Measurements from ENCODE around the gene GPR3.
A peak's percentile ranks its signal among the peaks of the same experiment; 100 is the strongest.
"Not testable (repeated sequence)": the region's sequence is repeated elsewhere in the genome, so short reads cannot be mapped to it uniquely, and the experiment has no call there.

The GPR3 gene

GRCh38 chr1:27402349-27402754 lies 9.9 kb downstream of the GPR3 start:
- no peak for DNase-seq

GRCh38 chr1:27403065-27403726 lies 10.8 kb downstream of the GPR3 start:
- DNase-seq: no peak

GRCh38 chr1:27403931-27404330 lies 11.5 kb downstream of the GPR3 start:
- DNase-seq: no peak

GRCh38 chr1:27405074-27405473 lies 12.7 kb downstream of the GPR3 start:
- DNase-seq: no peak

GRCh38 chr1:27405598-27406361 lies 13.4 kb downstream of the GPR3 start:
- DNase-seq: not testable (repeated sequence)

GRCh38 chr1:27406362-27406680 lies 13.9 kb downstream of the GPR3 start:
- DNase-seq: no peak

GRCh38 chr1:27406791-27407190 lies 14.4 kb downstream of the GPR3 start:
- DNase-seq: not testable (repeated sequence)

GRCh38 chr1:27408151-27408550 lies 15.7 kb downstream of the GPR3 start:
- no peak for DNase-seq

GRCh38 chr1:27409669-27410068 lies 17.2 kb downstream of the GPR3 start:
- no peak for DNase-seq

- no peak for DNase-seq
Observed at GRCh38 chr1:27410709-27411108, 18.3 kb downstream of the GPR3 start.

GRCh38 chr1:27412502-27412901 lies 20.1 kb downstream of the GPR3 start:
- DNase-seq: no peak

GRCh38 chr1:27413004-27413403 lies 20.6 kb downstream of the GPR3 start:
- no peak for DNase-seq

- no peak for DNase-seq
Observed at GRCh38 chr1:27414091-27414490, 21.7 kb downstream of the GPR3 start.

- DNase-seq: peak; percentile 73
Observed at GRCh38 chr1:27416387-27417111, 24.1 kb downstream of the GPR3 start.

- no peak for DNase-seq
Observed at GRCh38 chr1:27417713-27418112, 25.3 kb downstream of the GPR3 start.

GRCh38 chr1:27418326-27419185 lies 26.1 kb downstream of the GPR3 start:
- no peak for DNase-seq

- no peak for DNase-seq
Observed at GRCh38 chr1:27423709-27424108, 31.3 kb downstream of the GPR3 start.

GRCh38 chr1:27427329-27427728 lies 34.9 kb downstream of the GPR3 start:
- DNase-seq: no peak

- DNase-seq: no peak
Observed at GRCh38 chr1:27427816-27428315, 35.4 kb downstream of the GPR3 start.

- DNase-seq: no peak
Observed at GRCh38 chr1:27428316-27429028, 36.0 kb downstream of the GPR3 start.

GRCh38 chr1:27429029-27429425 lies 36.6 kb downstream of the GPR3 start:
- no peak for DNase-seq

- DNase-seq: no peak
Observed at GRCh38 chr1:27430903-27431600, 38.6 kb downstream of the GPR3 start.

Measured in NCI-H1105 treated with DMSO at 0.1 percent for 48 hours (cell line).